Transverse colon (tissue), 4 donors: Measurements from ENCODE around the gene GPBAR1. TPM values are rescaled to one million over a fixed set of nuclear protein-coding genes. Genes with fewer than 3 reads are reported as not detected.
A peak's percentile ranks its signal among the peaks of the same experiment; 100 is the strongest.

Experiments
- DNase-seq: peaks from one replicate; pipeline ENCODE4 v3.0.0-alpha.2; 2019
- H3K27ac ChIP-seq, 4 donors: fragments of 200-600 bp; sonication (generic); 2 replicates each; pipeline ENCODE4 v1.5.1; 2016 to 2018; ENCODE audit warnings: inconsistent platforms in 4 of 4
- H3K27me3 ChIP-seq: fragments of 200-600 bp; sonication (generic); 2 replicates; pipeline ENCODE4 v1.5.1; 2017; ENCODE audit warnings: inconsistent platforms
- H3K36me3 ChIP-seq, 4 donors: fragments of 200-600 bp; sonication (generic); 2 replicates each; pipeline ENCODE4 v1.5.1; 2017 to 2019; ENCODE audit warnings: inconsistent platforms in 4 of 4
- H3K4me1 ChIP-seq, 4 donors: fragments of 200-600 bp; sonication (generic); 2 replicates each; pipeline ENCODE4 v1.5.1; 2017 to 2020; ENCODE audit warnings: inconsistent platforms in 4 of 4
- H3K4me3 ChIP-seq, 4 donors: fragments of 200-600 bp; sonication (generic); 1 replicate in 1 of 4; 2 replicates in 3 of 4; pipeline versions ENCODE4 v1.5.1 to v1.6.1; 2017 to 2019; ENCODE audit warnings: inconsistent platforms in 4 of 4
- H3K9me3 ChIP-seq, 2 donors: fragments of 200-600 bp; sonication (generic); 2 replicates each; pipeline ENCODE4 v1.5.1; 2017 to 2019; ENCODE audit warnings: inconsistent platforms in 2 of 2
- EP300 ChIP-seq: sonication (generic); formaldehyde crosslinking; IDR thresholded peaks from one replicate; pipeline ENCODE4 v1.6.1; 2017; ENCODE audit warnings: antibody characterized with exemption, low read depth
- POLR2A ChIP-seq: fragments of 450-650 bp; IDR thresholded peaks from one replicate; pipeline ENCODE4 v1.6.1; 2016; ENCODE audit warnings: antibody characterized with exemption, mild to moderate bottlenecking, moderate library complexity
- POLR2AphosphoS5 ChIP-seq, 3 donors: sonication (generic); formaldehyde crosslinking; IDR thresholded peaks; one replicate each; pipeline ENCODE4 v1.6.1; 2016; ENCODE audit warnings: antibody characterized with exemption in 3 of 3
- WGBS, 2 donors: methylation state at CpG; one replicate each; pipeline ENCODE4 v1.1.5; 2018; ENCODE audit warnings: low coverage in 1 of 2; 5-methylcytosine and 5-hydroxymethylcytosine counted together
- in situ Hi-C, 4 donors: fragments of 200-750 bp; cut with MboI; loops; one replicate each; pipeline versions ENCODE4 v1.15.0 to v1.15.1; 2017; ENCODE audit warnings: low sequenced_read_pairs in 3 of 4, low pct_ligation_motif_present in 1 of 4, low pct_unique_long_range_greater_than_20kb in 1 of 4
- intact Hi-C: fragments of 100-400 bp; cut with DNase I; formaldehyde crosslinking; loops from one replicate; pipeline ENCODE4 v1.15.1; 2023; ENCODE audit warnings: low total_unique reads
- total RNA-seq, 4 donors: library from RNA; depleted of rRNA; stranded (reverse); fragments of >200 nt; gene quantifications; one replicate each; pipeline ENCODE4 v1.1.0, GENCODE V29; 2016
- TF ChIP-seq, protein P1 (sequence below), 5 experiments: fragments of 200-600 bp in 3 of 5; fragments of 450-650 bp in 2 of 5; sonication (generic) in 3 of 5; IDR thresholded peaks; 1 replicate in 2 of 5; 2 replicates in 3 of 5; pipeline ENCODE4 v1.5.1; 2016 to 2017; ENCODE audit warnings: antibody characterized with exemption in 5 of 5, inconsistent platforms in 3 of 5, mild to moderate bottlenecking in 2 of 5, moderate library complexity in 1 of 5

GPBAR1 gene
- total RNA-seq, 4 donors from 2014 or later, result 2.5 to 3.0 TPM; not detected in 2

- H3K9me3 ChIP-seq, result no peaks in the 10 kb centered on the region
- peak overlapping the region; percentile 39 to 98 (median 96) for H3K27ac ChIP-seq
- no peak overlapping the region for H3K4me3 ChIP-seq
- intact Hi-C loops (no loop called here), in situ Hi-C loops (loop anchor here in 3 of 4 donors (10.0 to 25.0 kb wide), 2 partner anchors 93 to 100 kb away; partner anchors contain the start of genes CTDSP1 (in 3 of the 3) and SLC11A1 (in 2 of the 3))
- no peaks in the 10 kb centered on the region for H3K36me3 ChIP-seq
- 75 to 82% methylated on average over 2 to 5 of the region's 5 CpGs for WGBS, 2 donors
- no peaks in the 10 kb centered on the region for H3K27me3 ChIP-seq
- no peak for DNase-seq
- TF ChIP-seq POLR2A, result no peak
- TF ChIP-seq POLR2AphosphoS5 (IDR thresholded peaks at IDR 0.05), result no peak
- no peak for TF ChIP-seq EP300
- TF ChIP-seq, protein P1, sequence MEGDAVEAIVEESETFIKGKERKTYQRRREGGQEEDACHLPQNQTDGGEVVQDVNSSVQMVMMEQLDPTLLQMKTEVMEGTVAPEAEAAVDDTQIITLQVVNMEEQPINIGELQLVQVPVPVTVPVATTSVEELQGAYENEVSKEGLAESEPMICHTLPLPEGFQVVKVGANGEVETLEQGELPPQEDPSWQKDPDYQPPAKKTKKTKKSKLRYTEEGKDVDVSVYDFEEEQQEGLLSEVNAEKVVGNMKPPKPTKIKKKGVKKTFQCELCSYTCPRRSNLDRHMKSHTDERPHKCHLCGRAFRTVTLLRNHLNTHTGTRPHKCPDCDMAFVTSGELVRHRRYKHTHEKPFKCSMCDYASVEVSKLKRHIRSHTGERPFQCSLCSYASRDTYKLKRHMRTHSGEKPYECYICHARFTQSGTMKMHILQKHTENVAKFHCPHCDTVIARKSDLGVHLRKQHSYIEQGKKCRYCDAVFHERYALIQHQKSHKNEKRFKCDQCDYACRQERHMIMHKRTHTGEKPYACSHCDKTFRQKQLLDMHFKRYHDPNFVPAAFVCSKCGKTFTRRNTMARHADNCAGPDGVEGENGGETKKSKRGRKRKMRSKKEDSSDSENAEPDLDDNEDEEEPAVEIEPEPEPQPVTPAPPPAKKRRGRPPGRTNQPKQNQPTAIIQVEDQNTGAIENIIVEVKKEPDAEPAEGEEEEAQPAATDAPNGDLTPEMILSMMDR (IDR thresholded peaks at IDR 0.05), result no peak
- H3K4me1 ChIP-seq, result peaks cover 24 to 50% (median 46%) of the 10 kb centered on the region in 4 donors
Measured at GRCh38 chr2:218294430-218295022, 33.7 kb downstream of the GPBAR1 start.

DNA sequence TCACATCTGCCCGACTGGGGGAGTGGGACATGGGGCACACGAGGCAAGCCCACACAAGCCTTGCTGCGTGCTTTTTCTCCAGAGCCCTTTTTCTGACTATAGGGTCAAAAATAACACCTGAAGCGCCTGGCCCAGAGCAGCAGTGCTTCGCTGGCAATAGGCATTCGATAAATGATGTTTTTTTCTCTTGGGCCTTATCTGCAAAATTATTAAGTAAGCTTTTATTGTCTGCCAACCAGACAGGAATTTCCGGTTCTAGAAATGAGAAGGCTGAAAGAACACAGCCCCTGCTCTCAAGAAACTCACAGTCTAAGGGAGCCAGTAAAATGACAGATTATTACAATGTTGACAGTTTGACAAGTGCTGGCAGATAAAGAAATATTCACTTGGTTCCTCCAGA is 34.2 kb downstream of the GPBAR1 start:
- intact Hi-C loops (no loop called here), in situ Hi-C loops (loop anchor here in 3 of 4 donors (10.0 to 25.0 kb wide), 2 partner anchors 92 to 100 kb away; partner anchors contain the start of genes CTDSP1 (in 3 of the 3) and SLC11A1 (in 2 of the 3))
- Histone ChIP-seq H3K27ac (peak overlapping the region; percentile 39 to 98 (median 96)), H3K27me3 (no peaks in the 10 kb centered on the region), H3K4me1 (peaks cover 19 to 45% (median 41%) of the 10 kb centered on the region in 4 donors), H3K4me3 (no peak overlapping the region), H3K9me3 (no peaks in the 10 kb centered on the region), H3K36me3 (no peaks in the 10 kb centered on the region)
- WGBS, 2 donors, result 19 to 53% methylated on average over 4 to 7 of the region's 7 CpGs
- DNase-seq, result no peak
- TF ChIP-seq POLR2AphosphoS5 (IDR thresholded peaks at IDR 0.05) (peak in 1 of 3 donors; percentile 25), EP300 (no peak)

- no peak for DNase-seq
- H3K9me3 ChIP-seq, result no peaks in the 10 kb centered on the region
- no peaks in the 10 kb centered on the region for H3K36me3 ChIP-seq
- intact Hi-C loops (loop anchor here (2.0 kb wide), 1 partner anchor 99 kb away; no protein-coding TSS in a partner anchor), in situ Hi-C loops (loop anchor here in 3 of 4 donors (10.0 to 25.0 kb wide), 2 partner anchors 91 to 99 kb away; partner anchors contain the start of genes CTDSP1 (in 3 of the 3) and SLC11A1 (in 2 of the 3))
- TF ChIP-seq EP300 (no peak), POLR2AphosphoS5 (IDR thresholded peaks at IDR 0.05) (no peak), POLR2A (no peak)
- TF ChIP-seq, protein P1 (IDR thresholded peaks at IDR 0.05), result no peak
- H3K27me3 ChIP-seq, result no peaks in the 10 kb centered on the region
- H3K4me1 ChIP-seq, result peaks cover 9 to 37% (median 29%) of the 10 kb centered on the region in 4 donors
- H3K27ac ChIP-seq, result no peak overlapping the region
- no peak overlapping the region for H3K4me3 ChIP-seq
- 93% methylated on average over 1 of the region's 1 CpG; no CpG with 5 or more reads in 1 of the 2 donors for WGBS, 2 donors
Measured at GRCh38 chr2:218296200-218296599, 35.4 kb downstream of the GPBAR1 start.

GRCh38 chr2:218296847-218297246 is 36.0 kb downstream of the GPBAR1 start:
- Histone ChIP-seq H3K9me3 (no peaks in the 10 kb centered on the region), H3K36me3 (no peaks in the 10 kb centered on the region), H3K27me3 (no peaks in the 10 kb centered on the region), H3K27ac (no peak overlapping the region), H3K4me1 (peaks cover 9 to 36% (median 27%) of the 10 kb centered on the region in 4 donors), H3K4me3 (no peak overlapping the region)
- TF ChIP-seq EP300, result no peak
- TF ChIP-seq, protein P1 (IDR thresholded peaks at IDR 0.05), result no peak
- no peak for TF ChIP-seq POLR2A
- no peak for TF ChIP-seq POLR2AphosphoS5 (IDR thresholded peaks at IDR 0.05)
- DNase-seq, result no peak
- in situ Hi-C loops, result loop anchor here in 3 of 4 donors (10.0 to 25.0 kb wide), 2 partner anchors 90 to 98 kb away; partner anchors contain the start of genes CTDSP1 (in 3 of the 3) and SLC11A1 (in 2 of the 3)
- WGBS, 2 donors, result 85% methylated on average over 7 of the region's 7 CpGs; no CpG with 5 or more reads in 1 of the 2 donors
- intact Hi-C loops, result loop anchor here (2.0 kb wide), 1 partner anchor 98 kb away; no protein-coding TSS in a partner anchor
